Measurements from ENCODE around the gene ARHGAP23.
A peak's percentile ranks its signal among the peaks of the same experiment; 100 is the strongest.

Gene ARHGAP23

GRCh38 chr17:38440614-38441397 is 12.5 kb downstream of the ARHGAP23 start:
- no peak for DNase-seq (ENCODE audit: low read depth, low spot score)
- no peak overlapping the region for H3K4me3 ChIP-seq (ENCODE audit: low read length)

GRCh38 chr17:38441429-38442061 is 13.3 kb downstream of the ARHGAP23 start:
- DNase-seq (ENCODE audit: low read depth, low spot score), result no peak
- H3K4me3 ChIP-seq (ENCODE audit: low read length), result no peak overlapping the region

- DNase-seq (ENCODE audit: low read depth, low spot score), result no peak
- H3K4me3 ChIP-seq (ENCODE audit: low read length), result no peak overlapping the region
These were observed 14.3 kb downstream of the ARHGAP23 start for GRCh38 chr17:38442548-38442947.

GRCh38 chr17:38443356-38444031 is 15.2 kb downstream of the ARHGAP23 start:
- H3K4me3 ChIP-seq (ENCODE audit: low read length), result no peak overlapping the region
- DNase-seq (ENCODE audit: low read depth, low spot score), result no peak

GRCh38 chr17:38444151-38444550 is 15.9 kb downstream of the ARHGAP23 start:
- no peak overlapping the region for H3K4me3 ChIP-seq (ENCODE audit: low read length)
- peak; percentile 49 for DNase-seq (ENCODE audit: low read depth, low spot score)

- no peak overlapping the region for H3K4me3 ChIP-seq (ENCODE audit: low read length)
- no peak for DNase-seq (ENCODE audit: low read depth, low spot score)
These were observed 19.3 kb downstream of the ARHGAP23 start for GRCh38 chr17:38447502-38448085.

- DNase-seq (ENCODE audit: low read depth, low spot score), result no peak
- H3K4me3 ChIP-seq (ENCODE audit: low read length), result no peak overlapping the region
These were observed 20.0 kb downstream of the ARHGAP23 start for GRCh38 chr17:38448208-38448771.

GRCh38 chr17:38449364-38449763 is 21.1 kb downstream of the ARHGAP23 start:
- H3K4me3 ChIP-seq (ENCODE audit: low read length), result no peak overlapping the region
- no peak for DNase-seq (ENCODE audit: low read depth, low spot score)

- H3K4me3 ChIP-seq (ENCODE audit: low read length), result no peak overlapping the region
- no peak for DNase-seq (ENCODE audit: low read depth, low spot score)
These were observed 22.3 kb downstream of the ARHGAP23 start for GRCh38 chr17:38450557-38451029.

GRCh38 chr17:38451030-38451839 is 23.0 kb downstream of the ARHGAP23 start:
- H3K4me3 ChIP-seq (ENCODE audit: low read length), result no peak overlapping the region

GRCh38 chr17:38451840-38452529 is 23.7 kb downstream of the ARHGAP23 start:
- no peak for DNase-seq (ENCODE audit: low read depth, low spot score)
- no peak overlapping the region for H3K4me3 ChIP-seq (ENCODE audit: low read length)

More at GRCh38 chr17:38451030-38451839, 23.0 kb downstream of the ARHGAP23 start:
- DNase-seq (ENCODE audit: low read depth, low spot score), result no peak

GRCh38 chr17:38452719-38453118 is 24.5 kb downstream of the ARHGAP23 start:
- no peak for DNase-seq (ENCODE audit: low read depth, low spot score)
- no peak overlapping the region for H3K4me3 ChIP-seq (ENCODE audit: low read length)

- no peak overlapping the region for H3K4me3 ChIP-seq (ENCODE audit: low read length)
These were observed 25.7 kb downstream of the ARHGAP23 start for GRCh38 chr17:38453951-38454421.

GRCh38 chr17:38454532-38454931 is 26.3 kb downstream of the ARHGAP23 start:
- no peak overlapping the region for H3K4me3 ChIP-seq (ENCODE audit: low read length)
- DNase-seq (ENCODE audit: low read depth, low spot score), result no peak

More at GRCh38 chr17:38453951-38454421, 25.7 kb downstream of the ARHGAP23 start:
- DNase-seq (ENCODE audit: low read depth, low spot score), result no peak

- DNase-seq (ENCODE audit: low read depth, low spot score), result no peak
- H3K4me3 ChIP-seq (ENCODE audit: low read length), result no peak overlapping the region
These were observed 27.1 kb downstream of the ARHGAP23 start for GRCh38 chr17:38455288-38455915.

- DNase-seq (ENCODE audit: low read depth, low spot score), result no peak
- no peak overlapping the region for H3K4me3 ChIP-seq (ENCODE audit: low read length)
These were observed 28.0 kb downstream of the ARHGAP23 start for GRCh38 chr17:38456031-38456815.

Data from Jurkat, Clone E6-1 (cell line).